Osteoblast (primary cell): ENCODE results near the gene ENPP3. TPM values are rescaled to one million over a fixed set of nuclear protein-coding genes. Genes with fewer than 3 reads are reported as not detected.

Source experiments
- DNase-seq: peaks from one replicate; pipeline ENCODE4 v3.0.0; 2011; ENCODE audit warnings: low spot score, mixed read lengths; ENCODE audit not compliant: insufficient read length; ENCODE audit errors: missing footprints
- H2AFZ ChIP-seq: 2 replicates; pipeline ENCODE4 v1.6.0; 2011; ENCODE audit warnings: mild to moderate bottlenecking, low read length
- H3K27ac ChIP-seq: 2 replicates; pipeline ENCODE4 v1.5.1; 2011; ENCODE audit warnings: mild to moderate bottlenecking, low read depth, low read length, moderate library complexity
- H3K27me3 ChIP-seq: 2 replicates; pipeline ENCODE4 v1.6.0; 2012; ENCODE audit warnings: mild to moderate bottlenecking, control low read depth, inconsistent platforms, low read length, moderate library complexity; ENCODE audit not compliant: insufficient read depth
- H3K36me3 ChIP-seq: 2 replicates; pipeline ENCODE4 v1.5.1; 2011; ENCODE audit warnings: mild to moderate bottlenecking, low read length, control low read depth, moderate library complexity; ENCODE audit not compliant: insufficient read depth
- H3K4me1 ChIP-seq: 2 replicates; pipeline ENCODE4 v1.5.1; 2011; ENCODE audit warnings: mild to moderate bottlenecking, low read length, control low read depth, moderate library complexity; ENCODE audit not compliant: insufficient read depth
- H3K4me2 ChIP-seq: 2 replicates; pipeline ENCODE4 v1.6.0; 2011; ENCODE audit warnings: mild to moderate bottlenecking, low read length; ENCODE audit not compliant: insufficient read depth
- H3K4me3 ChIP-seq: fragments of 200-600 bp; sonication (generic); 3 replicates; pipeline ENCODE4 v1.5.1; 2012; ENCODE audit warnings: mild to moderate bottlenecking, low read length, inconsistent platforms; ENCODE audit not compliant: insufficient read depth
- H3K79me2 ChIP-seq: 2 replicates; pipeline ENCODE4 v1.6.0; 2012; ENCODE audit warnings: mild to moderate bottlenecking, low read length, control low read depth, inconsistent platforms; ENCODE audit not compliant: insufficient read depth
- H3K9me3 ChIP-seq: 2 replicates; pipeline ENCODE4 v1.5.1; 2011; ENCODE audit warnings: low read depth, low read length, control low read depth
- H4K20me1 ChIP-seq: 2 replicates; pipeline ENCODE4 v1.6.0; 2012; ENCODE audit warnings: mild to moderate bottlenecking, low read length, control low read depth; ENCODE audit not compliant: insufficient read depth
- total RNA-seq: library from RNA; depleted of rRNA; stranded (reverse); fragments of >200 nt; gene quantifications from 2 replicates; pipeline ENCODE4 v1.2.3, GENCODE V29; 2012
- TF ChIP-seq, protein P1 (sequence below): IDR thresholded peaks from 2 replicates; pipeline ENCODE4 v1.5.1; 2011; ENCODE audit warnings: mild to moderate bottlenecking, low read depth, low read length, moderate library complexity; ENCODE audit errors: extremely low read depth

Gene ENPP3
- total RNA-seq, 1 donor = not detected

DNA sequence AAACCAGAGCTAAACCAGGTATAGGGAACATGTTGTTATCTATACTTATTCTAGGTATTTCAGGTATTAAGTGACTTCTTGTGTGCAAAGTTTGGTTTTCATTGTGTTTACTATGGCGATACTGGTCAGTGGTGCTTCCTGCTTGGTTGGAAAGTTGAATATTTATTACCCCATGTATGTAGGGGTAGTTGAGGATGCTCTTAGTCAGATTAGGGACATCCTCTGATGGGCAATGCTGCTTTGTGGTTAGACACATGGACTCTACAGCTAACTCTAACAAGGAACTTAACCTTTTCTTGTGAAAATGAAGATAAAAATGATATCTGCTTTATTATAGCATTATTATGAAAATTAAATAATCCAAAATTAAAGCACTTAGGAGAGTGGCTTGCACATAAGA, 126.6 kb downstream of the ENPP3 start:
- Histone ChIP-seq H3K36me3 (no peaks in the 10 kb centered on the region), H3K9me3 (no peaks in the 10 kb centered on the region), H2AFZ (peak overlapping the region; percentile 12), H3K27me3 (no peaks in the 10 kb centered on the region), H3K79me2 (no peaks in the 10 kb centered on the region), H3K4me2 (no peak overlapping the region), H3K4me1 (peaks cover 53% of the 10 kb centered on the region), H3K4me3 (no peak overlapping the region), H4K20me1 (no peaks in the 10 kb centered on the region), H3K27ac (no peak overlapping the region)
- TF ChIP-seq, protein P1, sequence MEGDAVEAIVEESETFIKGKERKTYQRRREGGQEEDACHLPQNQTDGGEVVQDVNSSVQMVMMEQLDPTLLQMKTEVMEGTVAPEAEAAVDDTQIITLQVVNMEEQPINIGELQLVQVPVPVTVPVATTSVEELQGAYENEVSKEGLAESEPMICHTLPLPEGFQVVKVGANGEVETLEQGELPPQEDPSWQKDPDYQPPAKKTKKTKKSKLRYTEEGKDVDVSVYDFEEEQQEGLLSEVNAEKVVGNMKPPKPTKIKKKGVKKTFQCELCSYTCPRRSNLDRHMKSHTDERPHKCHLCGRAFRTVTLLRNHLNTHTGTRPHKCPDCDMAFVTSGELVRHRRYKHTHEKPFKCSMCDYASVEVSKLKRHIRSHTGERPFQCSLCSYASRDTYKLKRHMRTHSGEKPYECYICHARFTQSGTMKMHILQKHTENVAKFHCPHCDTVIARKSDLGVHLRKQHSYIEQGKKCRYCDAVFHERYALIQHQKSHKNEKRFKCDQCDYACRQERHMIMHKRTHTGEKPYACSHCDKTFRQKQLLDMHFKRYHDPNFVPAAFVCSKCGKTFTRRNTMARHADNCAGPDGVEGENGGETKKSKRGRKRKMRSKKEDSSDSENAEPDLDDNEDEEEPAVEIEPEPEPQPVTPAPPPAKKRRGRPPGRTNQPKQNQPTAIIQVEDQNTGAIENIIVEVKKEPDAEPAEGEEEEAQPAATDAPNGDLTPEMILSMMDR = no peak
- no peak for DNase-seq

DNA sequence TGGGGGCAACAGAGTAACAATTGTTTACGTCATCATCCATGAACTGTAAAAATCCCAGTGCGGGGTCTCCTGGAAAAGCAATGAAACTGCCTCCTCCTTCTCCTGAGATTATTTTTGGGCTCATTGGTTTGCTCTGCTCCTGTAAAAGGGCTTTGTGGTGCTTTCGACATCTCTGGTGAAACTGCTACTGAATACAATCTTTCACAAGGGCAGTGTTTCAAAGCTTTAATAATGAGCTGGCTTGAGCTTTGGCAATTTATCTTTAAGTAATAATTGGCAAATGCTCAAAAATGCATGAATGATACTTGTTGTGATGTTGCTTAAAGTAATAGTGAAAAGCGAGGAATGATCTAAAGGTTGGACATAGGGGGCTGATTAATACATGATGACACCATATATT, 127.2 kb downstream of the ENPP3 start:
- Histone ChIP-seq H3K4me2 (no peak overlapping the region), H3K27ac (no peak overlapping the region), H3K4me3 (no peak overlapping the region), H3K79me2 (no peaks in the 10 kb centered on the region), H2AFZ (no peak overlapping the region), H3K4me1 (peaks cover 53% of the 10 kb centered on the region), H3K27me3 (no peaks in the 10 kb centered on the region), H3K36me3 (no peaks in the 10 kb centered on the region), H3K9me3 (no peaks in the 10 kb centered on the region), H4K20me1 (no peaks in the 10 kb centered on the region)
- TF ChIP-seq, protein P1 = no peak
- no peak for DNase-seq

DNA sequence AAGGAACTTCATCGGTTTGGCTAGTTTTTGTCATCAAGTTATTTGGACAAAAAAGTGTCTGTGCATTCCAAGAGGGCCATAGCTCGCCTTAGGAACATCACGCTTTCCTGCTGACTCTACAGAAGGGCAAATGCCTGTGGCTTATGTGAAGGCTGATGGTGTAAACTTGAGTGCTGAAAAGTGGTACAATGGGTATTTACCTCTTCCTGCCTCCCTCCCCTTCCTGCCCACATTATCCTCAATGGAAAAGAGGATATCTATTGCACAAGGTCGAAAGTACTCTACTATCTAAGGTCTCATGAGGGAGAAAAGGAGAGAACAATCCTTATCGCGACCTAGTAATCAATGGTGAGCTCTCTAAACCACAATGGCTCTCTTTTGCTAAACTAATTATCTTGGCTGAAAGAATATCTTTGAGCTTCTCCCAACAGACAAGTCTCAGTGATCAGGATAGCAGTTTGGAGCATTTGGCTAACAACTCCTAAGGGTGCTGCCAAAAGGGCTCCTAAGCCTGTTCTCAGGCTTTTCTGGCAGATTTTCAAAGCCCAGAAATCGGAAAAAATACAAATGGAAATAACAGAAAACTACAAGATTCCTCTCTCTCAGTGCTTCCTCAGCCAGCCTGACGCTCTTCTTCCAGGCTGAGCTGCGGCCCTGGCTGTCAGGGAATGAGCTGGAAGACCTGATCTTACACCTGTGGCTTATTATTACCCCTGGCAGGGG, 128.1 kb downstream of the ENPP3 start:
- Histone ChIP-seq H3K27ac (peak overlapping the region; percentile 58), H3K79me2 (no peaks in the 10 kb centered on the region), H3K27me3 (no peaks in the 10 kb centered on the region), H3K4me3 (no peak overlapping the region), H3K9me3 (no peaks in the 10 kb centered on the region), H2AFZ (peak overlapping the region; percentile 43), H3K36me3 (no peaks in the 10 kb centered on the region), H3K4me1 (peaks cover 45% of the 10 kb centered on the region), H4K20me1 (no peaks in the 10 kb centered on the region), H3K4me2 (peak overlapping the region; percentile 26)
- peak; percentile 77 for DNase-seq
- TF ChIP-seq, protein P1 = no peak

DNA sequence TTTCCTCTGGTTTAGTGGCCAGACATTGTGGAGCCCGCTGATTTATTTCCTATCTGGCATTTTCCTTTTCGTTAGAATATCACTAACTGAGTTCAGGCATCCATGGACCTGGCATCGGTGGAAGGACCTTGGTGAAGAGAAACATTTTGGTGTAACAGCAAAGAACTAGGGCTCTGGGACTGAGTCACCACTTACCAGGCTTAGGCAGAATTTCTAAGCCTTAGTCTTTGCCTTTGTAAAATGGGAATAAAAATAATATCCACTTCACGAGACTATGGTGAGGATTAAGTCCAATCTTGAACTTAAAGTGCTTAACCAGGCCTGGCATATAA, 128.7 kb downstream of the ENPP3 start:
- peak overlapping the region; percentile 26 for H3K4me2 ChIP-seq
- DNase-seq = no peak
- TF ChIP-seq, protein P1 = no peak
- H3K4me1 ChIP-seq = peaks cover 41% of the 10 kb centered on the region
- no peaks in the 10 kb centered on the region for H3K9me3 ChIP-seq
- H3K79me2 ChIP-seq = no peaks in the 10 kb centered on the region
- no peaks in the 10 kb centered on the region for H3K36me3 ChIP-seq
- no peak overlapping the region for H3K4me3 ChIP-seq
- H3K27ac ChIP-seq = peak overlapping the region; percentile 58
- H4K20me1 ChIP-seq = no peaks in the 10 kb centered on the region
- peak overlapping the region; percentile 43 for H2AFZ ChIP-seq
- no peaks in the 10 kb centered on the region for H3K27me3 ChIP-seq
